Gastroesophageal sphincter (tissue), 3 donors: ENCODE measurements around the gene PPP2R3C.

ENCODE experiments used
- EP300 ChIP-seq: sonication (generic); formaldehyde crosslinking; IDR thresholded peaks from one replicate; pipeline ENCODE4 v1.6.1; 2017; ENCODE audit warnings: antibody characterized with exemption, mild to moderate bottlenecking
- POLR2A ChIP-seq, 2 donors: fragments of 450-650 bp; IDR thresholded peaks; one replicate each; pipeline ENCODE4 v1.6.1; 2017; ENCODE audit warnings: antibody characterized with exemption in 2 of 2, mild to moderate bottlenecking in 2 of 2, moderate library complexity in 1 of 2
- POLR2AphosphoS5 ChIP-seq: sonication (generic); formaldehyde crosslinking; IDR thresholded peaks from one replicate; pipeline ENCODE4 v1.6.1; 2017; ENCODE audit warnings: antibody characterized with exemption
- TF ChIP-seq, protein P1 (sequence below), 4 experiments: fragments of 200-600 bp in 2 of 4; fragments of 450-650 bp in 2 of 4; sonication (generic) in 1 of 4; IDR thresholded peaks; one replicate each; pipeline ENCODE4 v1.5.1; 2017 to 2019; ENCODE audit warnings: antibody characterized with exemption in 4 of 4, mild to moderate bottlenecking in 2 of 4, moderate library complexity in 2 of 4

DNA sequence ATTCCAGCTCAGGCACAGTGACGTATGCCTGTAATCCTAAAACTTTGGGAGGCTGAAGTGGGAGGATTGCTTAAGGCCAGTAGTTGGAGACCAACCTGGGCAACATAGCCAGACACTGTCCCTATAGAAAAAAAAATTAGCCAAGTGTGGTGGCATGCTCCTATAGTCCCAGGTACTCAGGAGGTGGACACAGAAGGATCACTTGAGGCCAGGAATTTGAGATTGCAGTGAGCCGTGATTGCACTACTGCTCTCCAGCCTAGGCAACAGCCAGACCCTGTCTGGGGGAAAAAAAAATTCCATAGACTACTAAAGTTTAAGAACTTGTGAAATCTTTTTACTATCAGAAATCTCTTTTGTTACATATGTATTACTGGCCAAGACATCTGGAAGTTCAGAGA, 69.2 kb downstream of the PPP2R3C start:
- TF ChIP-seq, protein P1, sequence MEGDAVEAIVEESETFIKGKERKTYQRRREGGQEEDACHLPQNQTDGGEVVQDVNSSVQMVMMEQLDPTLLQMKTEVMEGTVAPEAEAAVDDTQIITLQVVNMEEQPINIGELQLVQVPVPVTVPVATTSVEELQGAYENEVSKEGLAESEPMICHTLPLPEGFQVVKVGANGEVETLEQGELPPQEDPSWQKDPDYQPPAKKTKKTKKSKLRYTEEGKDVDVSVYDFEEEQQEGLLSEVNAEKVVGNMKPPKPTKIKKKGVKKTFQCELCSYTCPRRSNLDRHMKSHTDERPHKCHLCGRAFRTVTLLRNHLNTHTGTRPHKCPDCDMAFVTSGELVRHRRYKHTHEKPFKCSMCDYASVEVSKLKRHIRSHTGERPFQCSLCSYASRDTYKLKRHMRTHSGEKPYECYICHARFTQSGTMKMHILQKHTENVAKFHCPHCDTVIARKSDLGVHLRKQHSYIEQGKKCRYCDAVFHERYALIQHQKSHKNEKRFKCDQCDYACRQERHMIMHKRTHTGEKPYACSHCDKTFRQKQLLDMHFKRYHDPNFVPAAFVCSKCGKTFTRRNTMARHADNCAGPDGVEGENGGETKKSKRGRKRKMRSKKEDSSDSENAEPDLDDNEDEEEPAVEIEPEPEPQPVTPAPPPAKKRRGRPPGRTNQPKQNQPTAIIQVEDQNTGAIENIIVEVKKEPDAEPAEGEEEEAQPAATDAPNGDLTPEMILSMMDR (IDR thresholded peaks at IDR 0.05): no peak
- TF ChIP-seq POLR2A (IDR thresholded peaks at IDR 0.05) (no peak), EP300 (no peak), POLR2AphosphoS5 (no peak)
